Pulmonary artery endothelial cell (primary cell): ENCODE measurements around the gene CYTH1. TPM values are rescaled to one million over a fixed set of nuclear protein-coding genes. Genes with fewer than 3 reads are reported as not detected.
"Not testable (repeated sequence)": the region's sequence is repeated elsewhere in the genome, so short reads cannot be mapped to it uniquely, and the experiment has no call there.

Experiments used
- DNase-seq: peaks from one replicate; pipeline ENCODE4 v3.0.0-alpha.2; 2011; ENCODE audit warnings: low read depth, low spot score
- total RNA-seq: library from RNA; depleted of rRNA; stranded (reverse); fragments of >200 nt; gene quantifications from 2 replicates; pipeline ENCODE4 v1.2.3, GENCODE V29; 2014

The CYTH1 gene
- total RNA-seq, 1 donor from 2014 or later, result 44.1 TPM

DNA sequence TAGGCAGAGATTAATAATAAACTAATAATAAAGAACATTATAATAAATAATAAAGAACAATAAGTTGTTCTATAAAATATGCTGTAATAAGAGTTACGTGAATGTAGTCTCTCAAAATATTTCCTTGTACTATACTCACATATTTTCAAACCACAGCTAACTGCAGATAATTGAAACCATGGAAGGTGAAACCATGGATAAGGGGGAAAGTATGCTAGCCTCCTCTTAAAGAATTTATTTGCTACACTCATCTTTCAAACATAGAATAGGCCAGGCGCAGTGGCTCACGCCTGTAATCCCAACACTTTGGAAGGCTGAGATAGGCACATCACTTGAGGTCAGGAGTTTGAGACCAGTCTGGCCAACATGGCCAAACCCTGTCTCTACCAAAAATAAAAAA is 18.5 kb downstream of the CYTH1 start:
- no peak for DNase-seq

DNA sequence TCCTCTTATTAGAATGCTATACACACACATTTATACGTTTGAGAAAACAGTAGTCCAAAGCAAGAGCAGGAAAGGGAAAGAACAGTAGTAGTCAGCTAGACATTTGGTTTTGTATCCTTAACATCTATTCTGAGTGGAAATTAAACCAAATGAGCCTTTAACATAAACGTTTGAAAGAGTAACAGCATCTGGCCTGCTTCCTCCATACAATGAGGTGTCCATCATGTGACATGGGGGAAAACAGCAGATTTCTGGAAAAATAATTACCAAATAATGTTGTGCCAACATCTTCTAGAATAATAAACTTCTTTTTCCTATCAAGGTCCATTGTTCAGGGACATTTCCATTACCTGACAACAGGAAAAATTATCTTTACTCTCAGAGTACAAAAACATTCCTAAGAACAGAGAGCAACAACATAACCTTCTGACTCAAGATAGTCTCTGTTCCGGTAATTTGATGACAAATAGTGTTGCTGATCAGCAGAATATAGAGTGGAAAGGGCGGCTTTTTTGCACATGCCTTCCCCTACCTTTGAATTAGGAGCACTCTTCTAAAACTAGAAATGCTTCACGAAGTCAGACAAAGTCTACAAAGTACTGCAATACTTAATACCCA is 20.2 kb downstream of the CYTH1 start:
- DNase-seq, result no peak

DNA sequence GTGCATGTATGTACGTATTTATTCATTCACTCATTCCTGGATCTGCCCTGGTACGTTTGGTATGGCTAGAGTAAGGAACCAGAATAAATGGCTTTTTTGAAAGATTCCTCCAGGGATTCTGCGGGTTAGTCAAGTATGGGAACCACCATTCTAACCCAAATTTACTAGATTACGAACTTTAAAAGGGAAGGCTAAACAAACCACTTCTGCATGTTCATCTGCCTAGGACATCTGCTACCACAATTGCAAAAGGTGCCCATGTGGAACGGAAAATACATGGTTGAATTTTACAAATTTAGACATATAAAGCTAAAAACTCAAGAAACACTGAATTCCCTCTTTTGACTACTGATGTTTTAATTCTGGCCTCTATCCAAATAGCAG is 22.1 kb downstream of the CYTH1 start:
- DNase-seq, result no peak

DNA sequence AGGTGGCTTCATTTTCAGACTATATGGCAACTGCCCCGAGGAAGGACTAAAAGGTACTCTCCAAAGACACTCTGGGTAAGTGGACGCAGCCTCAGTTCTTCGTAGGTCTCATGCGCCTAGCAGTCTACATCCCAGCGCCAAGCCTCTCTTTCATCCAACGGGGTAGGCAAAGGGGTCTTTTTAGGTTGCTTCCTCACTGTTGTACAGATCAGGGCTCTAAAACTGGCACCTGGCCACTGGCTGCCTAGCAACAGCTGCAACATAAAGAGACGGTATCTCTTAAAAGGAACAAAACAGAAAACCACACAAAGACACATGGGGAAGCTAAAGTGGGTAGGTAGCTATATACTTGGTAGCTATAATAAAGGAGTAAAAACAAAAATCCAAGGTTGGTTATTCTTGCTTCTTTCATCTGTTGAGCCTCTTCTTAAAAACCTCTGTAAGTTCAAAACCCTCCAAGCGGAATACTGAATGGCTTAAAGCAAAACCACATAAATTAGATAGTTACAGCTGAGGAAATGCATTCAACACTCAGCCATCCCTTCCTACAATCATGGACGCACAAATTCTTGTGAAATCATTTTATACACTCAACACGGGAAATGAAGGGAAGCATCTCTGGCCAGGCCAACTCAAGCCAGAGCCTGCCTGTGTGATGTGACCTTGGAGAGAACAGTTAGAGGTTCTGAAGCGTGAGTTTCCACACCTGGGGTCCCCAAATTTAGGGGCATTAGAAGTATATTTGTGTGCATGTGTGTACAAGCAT is 22.7 kb downstream of the CYTH1 start:
- DNase-seq, result no peak

DNA sequence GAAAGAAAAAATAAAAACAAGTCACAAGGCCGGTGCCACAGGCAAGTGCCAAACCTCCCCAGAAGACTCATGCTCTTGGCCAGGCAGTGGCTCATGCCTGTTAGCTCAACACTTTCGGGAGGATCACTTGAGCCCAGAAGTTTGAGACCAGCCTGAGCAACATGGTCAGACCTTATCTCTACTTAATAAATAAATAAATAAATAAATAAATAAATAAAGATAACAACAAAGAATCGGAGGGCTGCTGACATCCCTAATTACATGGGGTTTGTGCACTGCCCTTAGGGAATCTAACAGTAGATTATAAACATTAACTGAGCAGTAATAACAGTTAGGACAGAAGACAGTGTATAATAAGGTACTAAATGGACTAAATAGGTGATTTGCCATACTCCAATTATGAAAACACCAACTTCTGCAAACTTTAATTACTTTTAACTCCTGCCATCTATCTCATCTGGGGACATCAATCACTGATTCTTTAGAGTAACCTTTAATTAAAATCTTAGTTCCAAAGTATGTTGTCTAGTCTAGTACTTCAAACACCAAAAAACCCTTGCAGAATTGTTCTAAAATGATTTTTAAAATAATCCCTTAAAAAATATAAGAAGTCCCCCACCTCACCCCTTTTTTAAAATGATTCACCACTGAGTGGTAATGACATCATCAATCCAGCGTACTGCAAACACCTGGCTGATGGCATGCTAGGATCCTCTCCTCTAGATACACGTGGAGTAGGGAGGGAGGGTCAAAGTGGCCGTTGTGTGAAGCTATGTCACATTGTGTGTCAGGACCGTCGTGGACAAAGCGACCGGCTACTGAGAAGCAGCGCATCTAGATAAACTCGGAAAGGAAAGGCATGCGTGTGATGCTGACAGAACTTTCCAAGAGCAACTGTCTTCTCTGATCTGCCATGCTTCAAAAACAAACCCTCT is 28.5 kb downstream of the CYTH1 start:
- DNase-seq, result no peak

DNA sequence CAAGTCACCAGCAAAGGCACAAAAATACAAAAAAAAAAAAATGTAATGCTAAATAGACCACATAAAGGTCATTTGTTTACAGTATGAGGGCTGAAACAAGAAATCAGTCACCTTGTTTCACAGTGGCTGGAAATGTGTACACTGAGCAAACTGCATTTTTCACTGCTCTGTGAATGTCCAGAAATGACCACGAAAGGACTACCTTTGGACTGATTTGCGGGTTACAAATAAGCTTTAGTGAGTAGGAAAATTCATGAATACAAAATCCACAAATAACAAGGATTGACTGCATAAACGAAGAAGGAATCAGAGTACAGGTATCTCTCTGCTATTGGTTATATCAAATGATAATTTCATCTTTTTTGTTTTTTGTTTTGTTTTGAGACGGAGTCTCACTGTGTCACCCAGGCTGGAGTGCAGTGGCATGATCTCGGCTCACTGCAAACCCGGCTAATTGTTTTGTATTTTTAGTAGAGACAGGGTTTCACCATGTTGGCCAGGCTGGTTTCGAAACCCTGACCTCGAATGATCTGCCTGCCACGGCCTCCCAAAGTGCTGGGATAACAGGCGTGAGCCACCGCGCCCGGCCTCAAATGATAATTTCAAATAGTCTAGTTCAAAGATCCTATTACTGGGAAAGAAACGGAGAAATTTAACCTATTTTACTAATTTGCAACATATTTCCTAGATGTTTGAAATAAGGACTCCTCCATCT is 30.5 kb downstream of the CYTH1 start:
- no peak for DNase-seq

DNA sequence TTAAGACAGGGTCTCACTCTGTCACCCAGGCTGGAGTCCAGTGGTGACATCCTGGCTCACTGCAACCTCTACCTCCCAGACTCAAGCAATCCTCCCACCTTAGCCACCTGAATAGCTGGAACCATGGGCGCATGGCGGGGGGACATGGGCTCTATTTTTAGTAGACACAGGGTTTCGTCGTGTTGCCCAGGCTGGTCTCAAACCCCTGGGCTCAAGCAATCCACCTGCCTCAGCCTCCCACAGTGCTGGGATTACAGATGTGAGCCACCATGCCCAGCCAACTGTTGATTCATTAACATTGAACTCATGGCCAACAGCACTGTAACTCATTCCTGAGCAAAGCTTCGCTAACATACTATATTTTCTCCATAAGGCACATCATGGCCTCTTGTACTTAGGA is 31.1 kb downstream of the CYTH1 start:
- not testable (repeated sequence) for DNase-seq

DNA sequence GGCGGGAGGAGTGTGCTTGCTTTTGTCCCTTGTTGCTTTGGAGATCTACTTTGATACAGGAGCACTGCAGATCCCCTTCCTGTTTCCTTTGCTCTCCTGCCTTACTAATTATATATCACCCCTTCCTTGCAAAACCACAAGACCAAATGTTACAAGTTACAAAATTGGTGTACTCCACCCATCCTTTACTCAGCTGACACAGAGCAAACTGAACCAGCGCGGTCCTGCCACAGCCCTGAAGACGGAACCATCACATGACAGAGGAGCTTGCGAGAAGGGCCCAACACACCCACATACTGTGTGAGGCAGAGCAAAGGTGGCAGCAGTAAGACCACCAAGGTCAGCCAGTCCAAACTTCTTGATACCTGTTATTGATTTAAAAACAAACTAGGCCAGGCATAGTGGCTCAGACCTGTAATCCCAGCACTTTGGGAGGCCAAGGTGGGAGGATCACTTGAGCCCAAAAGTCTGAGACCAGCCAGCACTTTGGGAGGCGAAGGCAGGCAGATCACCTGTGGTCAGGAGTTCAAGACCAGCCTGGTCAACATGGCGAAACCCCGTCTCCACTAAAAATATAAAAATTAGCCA is 33.2 kb downstream of the CYTH1 start:
- no peak for DNase-seq

DNA sequence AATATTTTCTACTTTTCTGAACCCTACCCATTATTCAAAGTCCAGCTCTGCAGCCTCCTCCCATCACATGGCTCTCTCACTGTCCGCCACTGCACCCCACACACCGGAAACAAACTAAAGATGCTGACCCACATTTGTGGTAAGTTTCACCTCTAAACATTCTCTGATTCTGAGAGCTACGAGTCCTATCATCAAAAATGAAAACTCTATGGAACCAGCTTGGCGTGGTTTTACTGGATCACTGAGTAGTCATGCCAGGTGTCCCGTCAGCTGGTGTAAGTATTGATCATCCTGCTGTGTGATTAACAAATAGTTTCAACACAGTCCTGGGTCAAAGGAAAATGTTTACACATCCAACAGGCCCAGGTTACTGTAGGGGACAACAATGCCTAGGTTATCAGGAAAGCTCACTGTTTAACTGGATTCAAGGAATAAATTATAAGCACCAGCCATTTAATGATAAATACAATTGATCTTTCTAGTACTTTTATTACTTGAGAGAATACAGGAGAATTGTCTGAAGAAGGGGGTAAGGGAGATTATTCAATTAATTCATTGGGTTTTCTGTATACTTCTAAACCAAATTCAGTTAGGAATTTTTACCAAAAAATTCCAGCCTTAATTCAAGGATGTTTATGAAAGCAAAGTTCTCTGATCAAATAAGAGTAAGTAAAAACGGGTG is 33.9 kb downstream of the CYTH1 start:
- no peak for DNase-seq

DNA sequence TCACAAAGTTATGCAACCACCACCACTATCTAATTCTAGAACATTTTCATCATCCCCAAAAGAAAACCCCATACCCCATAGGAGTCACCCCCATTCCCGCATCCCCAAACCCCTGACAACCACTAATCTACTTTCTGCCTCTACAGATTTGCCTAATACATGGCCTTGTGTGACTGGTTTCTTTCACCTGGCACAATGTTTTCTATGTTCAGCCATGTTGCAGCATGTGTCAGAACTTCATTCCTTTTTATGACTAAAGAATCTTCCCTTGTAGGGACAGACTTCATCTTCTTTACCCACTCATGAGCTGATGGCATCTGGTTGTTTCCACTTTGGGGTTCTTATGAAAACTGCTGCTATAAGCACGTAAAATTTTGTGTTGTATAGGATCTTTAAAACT is 34.6 kb downstream of the CYTH1 start:
- no peak for DNase-seq

DNA sequence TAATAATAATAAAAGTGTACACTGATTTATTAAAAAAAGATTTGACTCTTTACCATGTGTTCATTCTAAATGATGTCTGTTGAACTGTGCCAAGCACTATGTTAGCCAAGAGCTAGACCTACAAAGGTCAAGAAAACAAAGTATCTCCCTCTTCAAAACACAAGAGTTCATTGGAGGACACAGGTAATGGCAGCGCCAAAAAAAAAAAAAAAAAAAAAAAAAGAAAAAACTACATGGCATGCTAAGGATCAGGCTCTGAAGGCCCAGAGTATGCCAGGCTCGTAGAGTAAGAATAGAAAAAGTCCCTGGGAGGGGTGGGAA is 35.2 kb downstream of the CYTH1 start:
- DNase-seq, result no peak

DNA sequence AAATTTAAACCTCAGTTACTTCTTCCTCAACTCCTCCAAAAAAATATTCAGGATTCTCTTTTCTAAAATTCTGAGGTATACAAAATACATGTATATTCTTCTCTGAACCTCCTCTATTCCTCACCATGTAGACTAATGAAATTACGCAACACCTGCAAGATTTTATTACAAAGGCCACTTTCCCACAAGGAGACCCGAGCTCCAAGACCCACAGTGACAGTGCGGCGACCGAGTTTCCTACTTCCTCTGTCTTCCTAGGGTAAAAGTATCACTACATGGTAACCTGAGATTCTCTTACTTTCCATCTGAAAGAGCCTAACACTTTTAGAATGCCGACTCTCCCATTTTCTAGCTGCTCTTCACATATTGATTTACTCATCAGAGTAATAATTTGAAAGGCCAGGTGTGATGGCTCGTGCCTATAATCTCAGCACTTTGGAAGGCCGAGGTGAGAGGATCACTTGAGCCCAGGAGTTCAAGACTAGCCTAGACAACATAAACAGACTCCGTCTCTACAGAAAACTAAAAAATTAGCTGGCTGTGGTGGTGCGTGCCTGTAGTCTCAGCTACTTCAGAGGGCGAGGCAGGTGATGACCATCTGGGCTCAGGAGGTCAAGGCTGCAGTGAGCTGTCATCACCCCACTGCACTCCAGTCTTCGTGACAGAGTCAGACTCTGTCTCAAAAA is 35.7 kb downstream of the CYTH1 start:
- DNase-seq, result no peak

DNA sequence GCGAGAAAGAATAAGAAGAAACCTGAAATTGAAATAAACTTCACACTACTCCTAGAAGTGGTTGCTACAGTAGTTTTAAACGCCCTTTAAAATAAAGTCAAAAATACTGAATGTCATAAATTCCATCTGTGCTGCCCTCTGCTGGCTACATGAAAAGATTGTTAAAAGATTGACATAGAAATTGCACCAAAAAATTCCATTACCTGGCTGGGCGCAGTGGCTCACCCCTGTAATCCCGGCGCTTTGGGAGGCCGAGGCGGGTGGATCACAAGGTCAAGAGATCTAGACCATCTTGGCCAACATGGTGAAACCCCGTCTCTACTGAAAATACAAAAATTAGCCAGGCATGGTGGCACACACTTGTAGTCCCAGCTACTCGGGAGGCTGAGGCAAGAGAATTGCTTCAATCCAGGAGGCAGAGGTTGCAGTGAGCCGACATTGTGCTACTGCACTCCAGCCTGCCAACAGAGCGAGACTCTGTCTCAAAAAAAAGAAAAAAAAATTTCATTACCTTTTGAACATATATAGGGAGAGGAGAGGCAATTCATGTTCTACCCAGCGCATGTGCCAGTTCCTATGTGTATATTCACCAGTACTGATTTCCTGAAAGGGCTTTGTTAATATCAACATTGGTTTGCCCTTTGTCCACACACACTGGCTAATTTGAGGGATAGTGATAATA is 36.5 kb downstream of the CYTH1 start:
- no peak for DNase-seq

DNA sequence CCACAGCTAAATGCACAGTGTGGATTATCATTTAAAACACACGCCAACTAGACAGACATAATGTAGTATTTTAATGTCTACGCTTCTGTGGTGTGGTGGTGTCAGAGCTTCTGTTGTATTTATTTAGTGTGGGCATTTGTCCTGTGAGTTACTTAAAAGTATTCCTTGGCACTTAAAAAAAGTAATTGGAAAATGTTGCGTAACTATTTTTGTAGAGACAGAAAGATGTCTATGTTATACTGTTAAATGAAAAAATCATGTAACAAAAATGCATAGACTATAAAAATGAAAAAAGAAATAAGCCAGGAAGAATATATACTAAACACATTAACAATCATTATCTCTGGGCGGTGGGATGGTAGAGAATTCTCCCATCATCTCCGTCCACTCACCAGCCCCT is 39.2 kb downstream of the CYTH1 start:
- DNase-seq, result no peak

DNA sequence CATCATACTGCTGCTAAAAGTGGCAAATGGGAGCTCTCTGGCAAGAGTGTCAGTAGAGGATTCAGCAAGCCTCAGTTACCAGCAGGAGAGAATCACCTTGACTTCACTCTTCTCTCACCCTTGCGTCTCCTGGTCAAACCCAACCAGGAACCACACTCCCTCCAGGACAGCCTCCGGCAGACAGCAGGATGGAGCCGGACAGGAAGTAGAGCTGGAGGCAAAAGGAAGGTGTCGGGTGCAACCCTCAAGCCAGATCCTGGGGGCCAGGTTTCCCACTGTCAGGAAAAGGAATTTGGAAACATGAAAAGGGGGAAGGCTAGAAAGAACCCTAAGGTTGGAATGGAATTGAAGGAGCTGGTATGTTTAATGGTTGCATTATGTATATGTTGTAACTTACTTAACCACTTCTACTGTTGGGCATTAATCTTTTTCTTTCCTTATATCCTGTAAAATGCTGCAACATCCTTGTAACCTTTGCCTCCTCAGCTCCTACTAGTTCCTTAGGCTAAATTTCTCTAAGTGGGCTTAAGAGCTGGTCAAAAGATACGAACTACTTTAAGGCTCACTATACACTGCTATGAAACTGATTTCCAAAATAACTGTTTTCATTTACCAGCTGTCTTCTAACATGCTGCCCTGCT is 40.3 kb downstream of the CYTH1 start:
- DNase-seq, result no peak

DNA sequence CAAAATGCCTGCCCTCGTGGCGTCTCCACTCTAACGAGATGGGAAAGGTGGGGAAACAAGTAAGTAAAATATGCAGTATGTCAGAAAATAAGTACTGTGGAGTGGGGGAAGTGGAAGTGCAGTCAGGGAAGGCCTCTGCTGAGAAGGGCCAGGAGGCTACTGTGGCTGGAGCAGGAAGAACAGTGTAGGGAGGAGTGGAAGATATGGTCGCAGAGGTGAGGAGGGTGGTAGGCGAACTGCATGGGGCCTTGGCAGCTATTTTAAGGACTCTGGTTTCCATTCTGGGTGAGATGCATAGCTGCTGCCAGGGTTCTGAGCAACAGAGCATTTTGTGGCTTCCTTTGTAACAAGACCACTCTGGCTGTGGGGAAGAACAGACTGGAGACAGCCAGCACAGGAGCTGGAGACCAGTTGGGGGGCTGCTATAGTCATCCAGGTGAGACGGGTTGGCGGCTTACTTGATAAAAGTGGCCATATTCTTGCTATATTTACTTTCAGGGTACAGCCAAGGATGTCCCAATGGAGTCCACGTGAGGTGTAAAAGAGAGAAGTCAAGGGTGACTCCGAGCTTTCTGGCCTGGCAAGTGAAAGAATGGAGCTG is 42.6 kb downstream of the CYTH1 start:
- DNase-seq, result no peak

DNA sequence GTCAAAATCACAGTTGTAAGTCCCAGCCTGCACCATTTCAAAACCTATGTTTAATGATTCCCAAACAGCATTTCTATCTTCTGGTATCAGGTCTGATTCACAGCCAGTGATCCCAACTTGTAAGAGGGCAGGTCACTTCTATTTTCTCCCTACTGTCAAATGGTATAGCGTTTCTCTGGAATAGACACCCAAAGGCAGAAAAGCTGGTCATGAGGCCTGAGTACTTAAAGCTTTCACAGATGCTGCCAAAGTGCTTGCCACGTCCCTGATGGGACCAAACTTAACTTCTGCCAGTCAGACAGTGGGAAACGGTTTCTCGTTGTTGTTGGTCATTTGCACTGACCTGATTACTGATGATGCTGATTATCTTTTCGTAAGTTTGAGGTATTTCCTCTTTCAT is 43.4 kb downstream of the CYTH1 start:
- no peak for DNase-seq

DNA sequence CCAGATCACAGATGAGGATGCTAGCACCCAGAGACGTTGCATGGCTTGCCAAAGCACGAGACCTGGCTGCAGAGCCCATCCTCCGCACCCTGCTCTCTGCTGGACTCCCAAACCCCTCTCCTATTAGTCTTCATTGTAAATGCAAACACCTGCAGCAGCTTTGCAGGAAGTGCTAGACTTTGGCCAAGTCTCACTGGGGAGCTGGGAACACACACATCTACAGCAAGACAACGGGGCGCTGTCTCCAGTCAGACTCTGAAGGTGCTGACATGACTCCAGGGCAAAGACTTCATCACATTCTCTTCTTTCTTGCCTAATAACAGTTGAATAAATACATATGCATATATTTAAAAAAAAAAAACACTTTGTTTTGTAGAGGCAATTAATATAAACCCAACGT is 43.8 kb downstream of the CYTH1 start:
- DNase-seq, result no peak

DNA sequence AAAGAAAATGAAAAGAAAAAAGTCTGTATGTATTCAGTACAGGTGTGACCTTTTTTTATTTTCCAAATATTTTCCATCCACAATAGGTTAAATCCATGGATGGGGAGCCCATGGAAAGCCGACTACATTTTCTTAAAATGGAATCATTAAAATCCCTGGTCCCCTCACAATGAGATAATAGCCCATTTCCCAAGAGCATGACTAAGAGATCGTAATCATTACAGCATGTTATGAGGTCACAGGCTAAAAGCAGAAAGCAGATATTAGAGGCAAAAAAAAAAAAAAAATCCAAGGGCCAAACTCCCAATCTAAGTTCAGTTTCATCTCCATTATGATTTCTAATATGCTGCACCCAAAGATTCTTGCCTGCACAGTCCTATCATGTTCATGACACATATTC is 44.7 kb downstream of the CYTH1 start:
- DNase-seq, result no peak
